ENCODE results near the gene PSMD5. TPM values are rescaled to one million over a fixed set of nuclear protein-coding genes. Genes with fewer than 3 reads are reported as not detected.

PSMD5 gene
- total RNA-seq = 10 to 100 TPM; 28.6 to 42.6 (median 37.8) TPM
- polyA plus RNA-seq = 10 to 100 TPM; 13.2 to 22.9 (median 17.0) TPM

GRCh38 chr9:120842685-120843485, at the start of gene PSMD5:
TSS of gene PSMD5 (minus strand) at chr9:120842922. CDS start at chr9:120842909, 13 bp downstream.
- WGBS, 2 donors = 3 to 4% methylated on average over 62 of the region's 62 CpGs
- Histone ChIP-seq H3K4me3 (peak within 1 kb of the TSS; percentile 69 to 85 (median 73)), H3K4me1 (peaks cover 0 to 47% (median 42%) of the 10 kb centered on the region in 4 donors), H3K27ac (peak within 1 kb of the TSS; percentile 90 to 98 (median 94)), H3K9me3 (no peaks in the 10 kb centered on the region), H3K27me3 (no peaks in the 10 kb centered on the region), H3K36me3 (peaks cover 0 to 8% (median 1%) of the 10 kb centered on the region in 4 donors)
- no peak for TF ChIP-seq CTCF (IDR thresholded peaks at IDR 0.05)
- TF ChIP-seq EP300 (IDR thresholded peaks at IDR 0.05) = peak in 2 of 4 donors; percentile 40 to 71
- peak; percentile 73 to 88 for TF ChIP-seq POLR2A (IDR thresholded peaks at IDR 0.05)
- peak; percentile 78 to 95 (median 91) for TF ChIP-seq POLR2AphosphoS5 (IDR thresholded peaks at IDR 0.05)
- intact Hi-C loops (cut with DNase I) = loop anchor here (1.0 kb wide), 2 partner anchors 25 to 93 kb away; no protein-coding TSS in a partner anchor
- peak; percentile 100 for DNase-seq

GRCh38 chr9:120891884-120892747, 49.4 kb upstream of the PSMD5 start:
- no peaks in the 10 kb centered on the region for H3K36me3 ChIP-seq
- no peak overlapping the region for H3K4me3 ChIP-seq
- H3K9me3 ChIP-seq = no peaks in the 10 kb centered on the region
- peak overlapping the region in 2 of 4 donors; percentile 10 to 86 for H3K27ac ChIP-seq
- intact Hi-C loops (cut with DNase I) = loop anchor here (1.0 kb wide), 1 partner anchor 41 kb away; no protein-coding TSS in a partner anchor
- WGBS, 2 donors = 37 to 40% methylated on average over 15 of the region's 15 CpGs
- TF ChIP-seq EP300 (IDR thresholded peaks at IDR 0.05) (no peak), CTCF (IDR thresholded peaks at IDR 0.05) (no peak), POLR2A (IDR thresholded peaks at IDR 0.05) (no peak), POLR2AphosphoS5 (IDR thresholded peaks at IDR 0.05) (no peak)
- DNase-seq = no peak
- H3K27me3 ChIP-seq = no peaks in the 10 kb centered on the region
- H3K4me1 ChIP-seq = peaks cover 0 to 18% (median 13%) of the 10 kb centered on the region in 4 donors

- DNase-seq = no peak
- no peaks in the 10 kb centered on the region for H3K36me3 ChIP-seq
- no peak for TF ChIP-seq EP300 (IDR thresholded peaks at IDR 0.05)
- no peak for TF ChIP-seq POLR2AphosphoS5 (IDR thresholded peaks at IDR 0.05)
- no peak for TF ChIP-seq CTCF (IDR thresholded peaks at IDR 0.05)
- TF ChIP-seq POLR2A (IDR thresholded peaks at IDR 0.05) = no peak
- no peak overlapping the region for H3K4me3 ChIP-seq
- intact Hi-C loops (cut with DNase I) = no loop called here
- H3K4me1 ChIP-seq = peaks cover 0 to 18% (median 13%) of the 10 kb centered on the region in 4 donors
- 46 to 59% methylated on average over 10 of the region's 10 CpGs for WGBS, 2 donors
- H3K27ac ChIP-seq = peak overlapping the region; percentile 54 to 68 (median 64)
- H3K27me3 ChIP-seq = no peaks in the 10 kb centered on the region
- no peaks in the 10 kb centered on the region for H3K9me3 ChIP-seq
Observed at GRCh38 chr9:120891245-120891883, 48.6 kb upstream of the PSMD5 start.
